G401.6 (cell line): ENCODE data around the gene PGAP6.
A peak's percentile ranks its signal among the peaks of the same experiment; 100 is the strongest.
"Not testable (repeated sequence)": the region's sequence is repeated elsewhere in the genome, so short reads cannot be mapped to it uniquely, and the experiment has no call there.

Source experiments
- FAIRE-seq: peaks from 2 replicates; lab custom pipeline; 2012; peaks lifted over from hg19 to GRCh38; lab: Jason Lieb, UNC

Gene PGAP6

GRCh38 chr16:364595-365491 is 16.9 kb downstream of the PGAP6 start:
- no peak for FAIRE-seq

- FAIRE-seq, result no peak
These were observed 17.9 kb downstream of the PGAP6 start for GRCh38 chr16:363766-364490.

DNA sequence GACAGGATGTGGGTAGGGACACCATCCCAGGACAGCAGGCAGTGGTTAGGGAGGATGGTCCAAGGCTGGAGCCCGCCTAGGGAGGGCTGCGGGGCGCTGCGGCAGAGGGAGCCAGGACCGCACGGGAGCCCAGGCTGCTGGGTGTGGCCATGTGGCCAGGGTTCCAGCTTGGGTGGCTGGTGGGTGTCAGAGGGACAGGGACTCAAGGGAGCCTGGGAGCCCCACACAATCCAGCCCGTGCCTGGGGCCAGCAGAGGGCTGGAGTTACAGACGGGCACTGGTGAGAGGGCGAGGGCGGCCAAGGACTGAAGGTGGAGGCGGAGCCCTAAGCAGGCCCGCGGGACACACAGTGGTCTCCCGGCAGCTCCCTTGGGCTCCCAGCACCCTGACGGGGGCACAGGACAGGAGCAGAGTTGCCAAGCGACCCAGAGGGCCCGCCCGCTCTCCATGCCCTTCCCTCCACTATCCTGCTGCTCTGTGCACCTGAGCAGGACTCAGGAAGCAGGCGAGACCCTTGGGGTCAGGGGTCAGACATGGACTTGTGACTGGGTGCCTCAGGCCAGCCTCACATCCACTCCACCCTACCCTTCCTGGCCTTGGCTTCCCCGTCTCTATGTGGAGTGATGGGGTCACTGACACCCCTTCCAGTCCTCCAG is 18.5 kb downstream of the PGAP6 start:
- no peak for FAIRE-seq

- not testable (repeated sequence) for FAIRE-seq
These were observed 19.1 kb downstream of the PGAP6 start for GRCh38 chr16:362702-362999.

- FAIRE-seq, result no peak
These were observed 19.7 kb downstream of the PGAP6 start for GRCh38 chr16:361872-362701.

GRCh38 chr16:361341-361871 is 20.4 kb downstream of the PGAP6 start:
- no peak for FAIRE-seq

- no peak for FAIRE-seq
These were observed 21.0 kb downstream of the PGAP6 start for GRCh38 chr16:360698-361336.

- FAIRE-seq, result no peak
These were observed 21.7 kb downstream of the PGAP6 start for GRCh38 chr16:359871-360697.

DNA sequence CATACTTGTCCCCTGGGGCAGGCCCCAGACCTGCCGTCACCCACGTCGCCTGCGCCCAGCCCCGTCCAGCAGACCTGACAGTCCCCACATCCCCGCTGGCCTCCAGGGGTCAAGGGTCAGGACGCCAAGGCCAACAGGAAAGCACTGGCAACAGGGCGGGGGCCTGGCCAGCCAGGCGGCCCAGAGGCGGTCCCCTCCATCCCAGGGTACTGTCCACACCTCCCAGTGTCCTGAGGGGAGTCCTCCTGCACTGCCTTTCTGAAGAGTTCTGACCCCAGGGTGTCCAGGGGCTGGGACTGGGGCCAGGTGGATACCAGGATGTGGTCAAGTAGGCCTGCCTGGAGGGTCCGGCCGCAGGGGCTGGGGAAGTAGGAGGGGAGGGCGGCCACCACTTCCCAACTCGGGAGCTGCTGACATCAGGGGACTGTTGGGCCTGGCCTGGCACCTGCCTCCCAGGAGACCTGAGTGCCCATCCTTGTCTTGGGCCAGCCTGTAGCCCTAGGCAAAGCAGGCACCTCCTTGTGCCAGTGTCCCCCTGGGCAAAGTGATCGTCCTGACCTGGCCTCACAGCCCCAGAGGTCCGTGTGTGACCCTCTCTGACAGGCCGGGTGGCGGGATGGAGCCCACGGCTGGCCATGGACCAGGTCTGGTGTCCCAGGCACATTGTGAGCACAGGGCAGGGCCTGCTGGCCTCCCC is 22.6 kb downstream of the PGAP6 start:
- no peak for FAIRE-seq

- no peak for FAIRE-seq
These were observed 25.0 kb downstream of the PGAP6 start for GRCh38 chr16:356741-357140.

- FAIRE-seq, result no peak
These were observed 26.8 kb downstream of the PGAP6 start for GRCh38 chr16:354971-355461.

DNA sequence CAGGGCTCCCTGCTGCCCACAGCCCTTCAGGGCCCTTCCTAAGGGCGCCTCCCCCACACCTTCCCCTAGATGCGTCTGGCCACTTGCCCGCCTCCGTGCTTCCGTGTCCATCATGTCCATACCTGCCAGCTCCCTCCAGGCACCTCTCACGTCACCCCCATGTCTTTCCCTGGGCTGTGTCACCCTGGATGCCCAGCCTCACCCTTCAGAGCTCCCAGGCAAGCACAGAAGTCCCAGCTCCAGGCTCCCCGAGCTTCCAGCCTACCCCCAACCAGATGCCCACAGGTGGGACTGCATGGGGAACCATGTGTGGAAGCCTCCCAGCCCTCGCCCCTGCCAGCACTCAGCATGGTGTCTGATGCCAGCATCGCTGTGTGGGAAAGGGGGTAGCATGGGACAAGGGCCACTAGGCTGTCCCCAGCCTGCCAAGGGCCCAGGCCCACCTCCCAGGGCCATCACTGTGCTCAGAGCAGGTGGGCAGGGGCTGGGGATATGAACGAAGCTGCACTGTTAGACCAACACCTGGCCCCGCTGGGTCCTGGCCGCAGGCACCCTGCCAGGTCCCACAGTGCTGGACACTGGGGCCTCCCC is 27.4 kb downstream of the PGAP6 start:
- no peak for FAIRE-seq

GRCh38 chr16:353404-354290 is 28.1 kb downstream of the PGAP6 start:
- no peak for FAIRE-seq

DNA sequence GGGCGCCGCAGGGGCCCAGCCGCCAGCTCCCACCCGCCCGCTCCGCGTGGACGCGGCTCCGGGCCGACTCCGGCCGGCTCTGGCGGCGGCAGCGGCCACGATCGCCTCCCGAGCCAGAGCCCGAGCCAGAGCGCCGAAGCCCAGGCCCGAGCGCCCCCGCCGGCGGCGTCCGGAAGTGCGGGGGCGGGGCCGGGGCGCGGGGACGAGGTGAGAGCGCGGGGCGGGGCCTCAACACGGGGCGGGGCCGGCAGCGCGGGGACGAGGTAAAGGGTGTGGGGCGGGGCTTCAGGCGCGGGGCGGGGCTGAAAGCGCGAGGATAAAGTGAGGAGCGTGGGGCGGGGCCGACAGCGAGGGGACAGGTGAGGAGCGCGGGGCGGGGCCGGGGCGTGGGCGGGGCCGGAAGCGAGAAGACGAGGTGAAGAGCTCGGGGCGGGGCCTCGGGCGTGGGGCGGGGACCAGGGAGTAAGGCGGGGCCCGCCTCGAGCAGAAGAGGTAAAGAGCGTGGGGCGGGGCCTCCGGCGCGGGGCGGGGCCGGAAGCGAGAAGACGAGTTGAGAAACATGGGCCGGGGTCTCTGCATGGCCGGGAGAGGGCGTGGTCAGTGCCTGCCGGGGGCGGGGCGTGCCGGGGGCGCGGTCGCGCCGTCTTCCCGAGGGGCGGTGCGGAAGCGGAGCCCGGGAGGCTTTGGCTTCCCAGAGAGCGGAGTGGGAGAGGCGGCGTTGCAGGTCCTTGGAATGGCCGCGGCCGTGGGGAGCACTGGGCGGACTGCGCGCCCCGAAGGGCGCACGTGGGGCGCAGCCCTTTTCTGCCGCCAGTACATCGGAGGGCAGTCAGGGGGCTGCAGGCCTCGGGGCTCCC is 29.0 kb downstream of the PGAP6 start, which contains the start of gene AXIN1:
AXIN1 (minus strand) TSS at position 177 of the 857 bp plus-strand sequence. CDS start 5,698 bp downstream, outside the sequence.
- peak; percentile 8 for FAIRE-seq

DNA sequence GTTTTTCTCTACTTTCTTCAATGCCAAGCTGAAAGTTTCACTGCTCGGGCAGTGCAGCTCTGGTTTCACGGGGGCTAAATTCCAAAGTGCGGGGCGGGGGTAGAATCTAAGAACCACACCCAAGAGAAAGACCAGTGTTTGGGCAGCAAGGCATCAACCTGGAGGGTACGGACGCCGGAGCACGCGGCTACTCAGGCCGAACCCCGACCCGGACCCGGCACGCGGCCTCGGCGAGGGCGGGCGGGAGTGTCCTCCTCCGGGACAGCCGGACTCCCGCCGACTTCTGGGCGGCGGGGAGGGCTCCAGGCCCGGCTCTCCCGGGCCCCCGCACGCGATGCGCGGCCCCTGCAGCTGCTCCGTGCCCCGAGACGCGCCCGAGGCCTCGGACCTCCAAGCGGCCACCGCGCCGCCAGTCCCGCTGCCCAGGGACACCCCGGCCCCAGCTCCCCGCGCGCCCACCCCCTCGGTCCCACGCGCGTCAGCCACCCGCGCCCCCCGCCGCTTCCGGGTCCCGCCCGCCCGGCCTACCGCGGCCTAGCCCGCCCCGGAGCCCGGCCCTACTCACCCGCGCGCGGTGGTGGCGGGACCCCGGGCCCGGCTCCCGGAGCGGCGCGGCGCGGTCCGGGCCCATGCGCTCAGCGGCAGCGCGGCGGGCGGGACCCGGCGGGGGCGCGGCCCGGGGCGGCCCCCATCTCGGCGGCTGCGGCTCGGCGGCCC is 29.8 kb downstream of the PGAP6 start:
- no peak for FAIRE-seq

- no peak for FAIRE-seq
These were observed 31.6 kb downstream of the PGAP6 start for GRCh38 chr16:350203-350602.

DNA sequence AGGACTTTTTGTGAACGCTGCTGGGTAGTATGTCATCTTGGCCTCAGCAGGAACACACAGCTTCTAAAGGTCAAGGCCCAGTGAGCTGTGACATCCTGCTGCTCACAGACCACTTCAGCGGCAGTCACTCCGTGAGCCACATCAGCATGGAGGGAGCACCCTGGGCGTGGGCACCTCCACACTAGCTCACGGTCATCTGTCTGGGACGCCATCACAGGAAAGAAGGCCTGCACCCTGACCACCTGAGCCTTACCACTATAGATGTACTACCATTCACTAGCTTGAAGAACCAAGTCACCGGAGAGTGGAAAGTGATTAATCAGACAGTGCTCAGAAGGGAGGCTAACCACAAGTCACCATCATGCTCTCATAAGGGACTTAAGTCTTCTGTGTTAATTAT is 32.6 kb downstream of the PGAP6 start:
- FAIRE-seq, result no peak
